ENCODE data around the gene TMPRSS4. TPM values are rescaled to one million over a fixed set of nuclear protein-coding genes. Genes with fewer than 3 reads are reported as not detected.

Gene TMPRSS4
- total RNA-seq, 1 experiment from 2014 or later = 1.4 TPM

DNA sequence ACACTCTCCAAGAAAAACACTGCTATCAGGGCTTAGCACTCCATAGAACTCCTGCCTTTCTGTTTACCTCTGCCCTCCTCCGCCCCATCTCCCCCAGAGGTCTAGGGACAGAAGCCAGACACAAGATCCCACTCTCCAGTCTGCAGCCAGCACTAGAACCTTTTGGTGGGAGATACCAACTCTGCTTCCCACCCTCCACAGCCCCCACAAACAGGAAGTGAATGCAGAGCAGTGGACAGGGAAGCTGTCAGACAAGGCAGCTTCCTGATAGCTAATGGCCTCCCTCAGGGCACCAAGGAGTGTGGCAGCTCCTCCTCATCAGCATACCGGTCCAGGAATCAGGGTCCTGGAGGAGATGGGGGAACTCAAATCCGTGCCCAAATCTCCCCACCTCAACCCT lies 70.6 kb downstream of the TMPRSS4 start (continued):
- TF ChIP-seq, protein P1, sequence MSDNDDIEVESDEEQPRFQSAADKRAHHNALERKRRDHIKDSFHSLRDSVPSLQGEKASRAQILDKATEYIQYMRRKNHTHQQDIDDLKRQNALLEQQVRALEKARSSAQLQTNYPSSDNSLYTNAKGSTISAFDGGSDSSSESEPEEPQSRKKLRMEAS (CRISPR knock-in tag; IDR thresholded peaks at IDR 0.05) = no peak
- no peak for TF ChIP-seq SMAD4 (CRISPR knock-in tag; IDR thresholded peaks at IDR 0.05)
- TF ChIP-seq ZNF423 (CRISPR knock-in tag; IDR thresholded peaks at IDR 0.05) = no peak
- TF ChIP-seq, protein P2, sequence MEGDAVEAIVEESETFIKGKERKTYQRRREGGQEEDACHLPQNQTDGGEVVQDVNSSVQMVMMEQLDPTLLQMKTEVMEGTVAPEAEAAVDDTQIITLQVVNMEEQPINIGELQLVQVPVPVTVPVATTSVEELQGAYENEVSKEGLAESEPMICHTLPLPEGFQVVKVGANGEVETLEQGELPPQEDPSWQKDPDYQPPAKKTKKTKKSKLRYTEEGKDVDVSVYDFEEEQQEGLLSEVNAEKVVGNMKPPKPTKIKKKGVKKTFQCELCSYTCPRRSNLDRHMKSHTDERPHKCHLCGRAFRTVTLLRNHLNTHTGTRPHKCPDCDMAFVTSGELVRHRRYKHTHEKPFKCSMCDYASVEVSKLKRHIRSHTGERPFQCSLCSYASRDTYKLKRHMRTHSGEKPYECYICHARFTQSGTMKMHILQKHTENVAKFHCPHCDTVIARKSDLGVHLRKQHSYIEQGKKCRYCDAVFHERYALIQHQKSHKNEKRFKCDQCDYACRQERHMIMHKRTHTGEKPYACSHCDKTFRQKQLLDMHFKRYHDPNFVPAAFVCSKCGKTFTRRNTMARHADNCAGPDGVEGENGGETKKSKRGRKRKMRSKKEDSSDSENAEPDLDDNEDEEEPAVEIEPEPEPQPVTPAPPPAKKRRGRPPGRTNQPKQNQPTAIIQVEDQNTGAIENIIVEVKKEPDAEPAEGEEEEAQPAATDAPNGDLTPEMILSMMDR (IDR thresholded peaks at IDR 0.05) = no peak

DNA sequence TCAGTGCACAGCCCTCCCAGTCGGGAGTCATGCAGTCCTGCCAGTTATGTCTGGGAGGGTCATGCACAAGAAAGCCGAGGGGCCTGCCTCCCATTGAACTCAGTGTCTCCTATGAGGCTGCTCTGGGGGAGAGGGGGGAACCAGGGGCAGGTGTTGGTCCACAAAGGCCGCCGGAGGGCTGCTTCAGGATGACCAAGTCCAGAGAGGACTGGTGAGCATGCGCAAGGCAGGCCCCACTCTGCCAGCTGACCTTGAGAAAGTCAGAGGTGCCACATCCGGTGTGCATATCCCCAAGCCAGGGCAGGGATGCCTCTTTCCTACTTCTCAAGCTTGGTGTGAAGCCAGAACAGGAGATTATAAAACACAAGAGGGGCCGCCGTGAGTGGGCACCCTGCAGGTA lies 71.4 kb downstream of the TMPRSS4 start:
- ATAC-seq (no peak), DNase-seq (ENCODE audit: low spot score) (no peak)
- H3K36me3 Mint-ChIP-seq = no peaks in the 10 kb centered on the region
- CTCF ChIA-PET = interaction anchor here (1.3 to 9.0 kb wide), 3 partner anchors 9 to 50 kb away, joined by 5 to 153 read pairs (median 5); no protein-coding TSS in a partner anchor
- peaks cover 75% of the 10 kb centered on the region for H3K27me3 Mint-ChIP-seq (ENCODE audit: low read depth)
- no peaks in the 10 kb centered on the region for H3K9me3 Mint-ChIP-seq
- H3K4me3 Mint-ChIP-seq = no peak overlapping the region
- H3K27ac Mint-ChIP-seq = no peak overlapping the region
- POLR2A ChIA-PET = no interaction called here
- TF ChIP-seq JAZF1 (CRISPR knock-in tag; IDR thresholded peaks at IDR 0.05) = no peak
- TF ChIP-seq CREM (CRISPR knock-in tag; IDR thresholded peaks at IDR 0.05) = no peak
- TF ChIP-seq, protein P3, sequence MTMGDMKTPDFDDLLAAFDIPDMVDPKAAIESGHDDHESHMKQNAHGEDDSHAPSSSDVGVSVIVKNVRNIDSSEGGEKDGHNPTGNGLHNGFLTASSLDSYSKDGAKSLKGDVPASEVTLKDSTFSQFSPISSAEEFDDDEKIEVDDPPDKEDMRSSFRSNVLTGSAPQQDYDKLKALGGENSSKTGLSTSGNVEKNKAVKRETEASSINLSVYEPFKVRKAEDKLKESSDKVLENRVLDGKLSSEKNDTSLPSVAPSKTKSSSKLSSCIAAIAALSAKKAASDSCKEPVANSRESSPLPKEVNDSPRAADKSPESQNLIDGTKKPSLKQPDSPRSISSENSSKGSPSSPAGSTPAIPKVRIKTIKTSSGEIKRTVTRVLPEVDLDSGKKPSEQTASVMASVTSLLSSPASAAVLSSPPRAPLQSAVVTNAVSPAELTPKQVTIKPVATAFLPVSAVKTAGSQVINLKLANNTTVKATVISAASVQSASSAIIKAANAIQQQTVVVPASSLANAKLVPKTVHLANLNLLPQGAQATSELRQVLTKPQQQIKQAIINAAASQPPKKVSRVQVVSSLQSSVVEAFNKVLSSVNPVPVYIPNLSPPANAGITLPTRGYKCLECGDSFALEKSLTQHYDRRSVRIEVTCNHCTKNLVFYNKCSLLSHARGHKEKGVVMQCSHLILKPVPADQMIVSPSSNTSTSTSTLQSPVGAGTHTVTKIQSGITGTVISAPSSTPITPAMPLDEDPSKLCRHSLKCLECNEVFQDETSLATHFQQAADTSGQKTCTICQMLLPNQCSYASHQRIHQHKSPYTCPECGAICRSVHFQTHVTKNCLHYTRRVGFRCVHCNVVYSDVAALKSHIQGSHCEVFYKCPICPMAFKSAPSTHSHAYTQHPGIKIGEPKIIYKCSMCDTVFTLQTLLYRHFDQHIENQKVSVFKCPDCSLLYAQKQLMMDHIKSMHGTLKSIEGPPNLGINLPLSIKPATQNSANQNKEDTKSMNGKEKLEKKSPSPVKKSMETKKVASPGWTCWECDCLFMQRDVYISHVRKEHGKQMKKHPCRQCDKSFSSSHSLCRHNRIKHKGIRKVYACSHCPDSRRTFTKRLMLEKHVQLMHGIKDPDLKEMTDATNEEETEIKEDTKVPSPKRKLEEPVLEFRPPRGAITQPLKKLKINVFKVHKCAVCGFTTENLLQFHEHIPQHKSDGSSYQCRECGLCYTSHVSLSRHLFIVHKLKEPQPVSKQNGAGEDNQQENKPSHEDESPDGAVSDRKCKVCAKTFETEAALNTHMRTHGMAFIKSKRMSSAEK (CRISPR knock-in tag; IDR thresholded peaks at IDR 0.05; ENCODE audit: borderline replicate concordance) = no peak
- H3K4me1 Mint-ChIP-seq = peaks cover 38% of the 10 kb centered on the region

DNA sequence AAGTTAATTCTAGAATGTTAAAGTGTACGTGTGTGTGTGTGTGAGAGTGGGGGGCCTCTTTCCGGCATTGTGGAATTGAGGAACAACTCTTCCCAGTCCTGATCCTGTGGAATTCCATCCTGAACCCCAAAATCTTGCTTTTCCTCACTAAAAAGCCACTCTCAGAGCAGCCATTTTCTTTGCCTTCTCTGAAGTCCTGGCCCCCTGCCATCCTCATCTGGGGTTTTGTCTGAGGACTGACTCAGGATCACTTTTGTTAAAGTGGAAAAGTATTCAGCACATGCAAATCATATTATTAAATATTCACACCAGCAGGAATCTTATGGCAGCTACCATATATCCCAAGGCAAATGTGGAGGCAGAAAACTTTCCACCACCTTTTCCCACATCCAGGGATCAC lies 72.0 kb downstream of the TMPRSS4 start:
- ChIA-PET POLR2A (no interaction called here), CTCF (interaction anchor here (0.6 to 9.0 kb wide), 6 partner anchors 22 to 205 kb away, joined by 3 to 153 read pairs (median 4); no protein-coding TSS in a partner anchor)
- no peak overlapping the region for H3K27ac Mint-ChIP-seq
- peaks cover 77% of the 10 kb centered on the region for H3K27me3 Mint-ChIP-seq (ENCODE audit: low read depth)
- no peak overlapping the region for H3K4me3 Mint-ChIP-seq
- no peaks in the 10 kb centered on the region for H3K36me3 Mint-ChIP-seq
- peaks cover 42% of the 10 kb centered on the region for H3K4me1 Mint-ChIP-seq
- DNase-seq (ENCODE audit: low spot score) = no peak
- no peak for TF ChIP-seq ZNF219 (CRISPR knock-in tag; IDR thresholded peaks at IDR 0.05; ENCODE audit: borderline replicate concordance)
- TF ChIP-seq, protein P4, sequence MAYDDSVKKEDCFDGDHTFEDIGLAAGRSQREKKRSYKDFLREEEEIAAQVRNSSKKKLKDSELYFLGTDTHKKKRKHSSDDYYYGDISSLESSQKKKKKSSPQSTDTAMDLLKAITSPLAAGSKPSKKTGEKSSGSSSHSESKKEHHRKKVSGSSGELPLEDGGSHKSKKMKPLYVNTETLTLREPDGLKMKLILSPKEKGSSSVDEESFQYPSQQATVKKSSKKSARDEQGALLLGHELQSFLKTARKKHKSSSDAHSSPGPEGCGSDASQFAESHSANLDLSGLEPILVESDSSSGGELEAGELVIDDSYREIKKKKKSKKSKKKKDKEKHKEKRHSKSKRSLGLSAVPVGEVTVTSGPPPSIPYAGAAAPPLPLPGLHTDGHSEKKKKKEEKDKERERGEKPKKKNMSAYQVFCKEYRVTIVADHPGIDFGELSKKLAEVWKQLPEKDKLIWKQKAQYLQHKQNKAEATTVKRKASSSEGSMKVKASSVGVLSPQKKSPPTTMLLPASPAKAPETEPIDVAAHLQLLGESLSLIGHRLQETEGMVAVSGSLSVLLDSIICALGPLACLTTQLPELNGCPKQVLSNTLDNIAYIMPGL (CRISPR knock-in tag; IDR thresholded peaks at IDR 0.05) = no peak
- no peak for TF ChIP-seq RORB (CRISPR knock-in tag; IDR thresholded peaks at IDR 0.05)
- TF ChIP-seq ZNF263 (CRISPR knock-in tag; IDR thresholded peaks at IDR 0.05; ENCODE audit: low read depth) = no peak
- TF ChIP-seq NFATC4 (CRISPR knock-in tag; IDR thresholded peaks at IDR 0.05) = no peak
- TF ChIP-seq TEAD1 (CRISPR knock-in tag; IDR thresholded peaks at IDR 0.05) = no peak
- TF ChIP-seq, protein P5, sequence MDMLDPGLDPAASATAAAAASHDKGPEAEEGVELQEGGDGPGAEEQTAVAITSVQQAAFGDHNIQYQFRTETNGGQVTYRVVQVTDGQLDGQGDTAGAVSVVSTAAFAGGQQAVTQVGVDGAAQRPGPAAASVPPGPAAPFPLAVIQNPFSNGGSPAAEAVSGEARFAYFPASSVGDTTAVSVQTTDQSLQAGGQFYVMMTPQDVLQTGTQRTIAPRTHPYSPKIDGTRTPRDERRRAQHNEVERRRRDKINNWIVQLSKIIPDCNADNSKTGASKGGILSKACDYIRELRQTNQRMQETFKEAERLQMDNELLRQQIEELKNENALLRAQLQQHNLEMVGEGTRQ (CRISPR knock-in tag; IDR thresholded peaks at IDR 0.05) = no peak
- no peak for TF ChIP-seq SOX15 (CRISPR knock-in tag; IDR thresholded peaks at IDR 0.05)
- no peak for TF ChIP-seq GTF2I (CRISPR knock-in tag; conservative IDR thresholded peaks at IDR 0.05)
- ATAC-seq = no peak
- no peaks in the 10 kb centered on the region for H3K9me3 Mint-ChIP-seq

Measured in WTC11 (cell line).